ENCODE results near the gene PCSK4. TPM values are rescaled to one million over a fixed set of nuclear protein-coding genes. Genes with fewer than 3 reads are reported as not detected.

Gene PCSK4
- total RNA-seq, 1 donor from 2014 or later, result 0.96 TPM

DNA sequence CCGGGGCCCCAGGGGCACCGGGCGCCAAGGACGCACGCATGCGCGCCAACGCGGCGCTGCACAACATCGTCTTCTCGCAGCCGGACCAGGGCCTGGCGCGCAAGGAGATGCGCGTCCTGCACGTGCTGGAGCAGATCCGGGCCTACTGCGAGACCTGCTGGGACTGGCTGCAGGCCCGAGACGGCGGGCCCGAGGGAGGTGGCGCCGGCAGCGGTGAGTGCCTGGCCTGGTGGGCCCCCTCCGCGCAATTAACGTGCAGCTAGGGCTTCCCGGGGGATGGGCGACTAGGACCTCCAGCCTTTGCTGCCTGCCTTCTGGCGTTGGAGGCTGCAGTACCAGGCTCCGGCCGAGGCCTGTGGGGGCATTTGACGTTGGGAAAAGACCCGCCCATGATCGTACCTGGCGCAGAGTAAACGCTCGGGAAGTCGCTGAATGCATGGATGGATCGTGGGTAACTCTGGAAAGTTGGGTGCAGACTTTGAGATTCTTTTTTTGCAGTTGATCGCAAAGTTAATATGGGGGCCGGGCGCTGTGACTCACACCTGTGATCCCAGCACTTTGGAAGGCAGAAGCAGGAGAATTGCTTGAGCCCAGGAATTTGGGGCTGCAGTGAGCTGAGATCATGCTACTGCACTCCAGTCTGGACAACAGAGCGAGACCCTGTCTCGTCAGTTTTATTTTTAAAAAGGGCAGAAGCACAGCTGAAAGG is 33.0 kb downstream of the PCSK4 start:
- DNase-seq (ENCODE audit: low spot score), result no peak

DNA sequence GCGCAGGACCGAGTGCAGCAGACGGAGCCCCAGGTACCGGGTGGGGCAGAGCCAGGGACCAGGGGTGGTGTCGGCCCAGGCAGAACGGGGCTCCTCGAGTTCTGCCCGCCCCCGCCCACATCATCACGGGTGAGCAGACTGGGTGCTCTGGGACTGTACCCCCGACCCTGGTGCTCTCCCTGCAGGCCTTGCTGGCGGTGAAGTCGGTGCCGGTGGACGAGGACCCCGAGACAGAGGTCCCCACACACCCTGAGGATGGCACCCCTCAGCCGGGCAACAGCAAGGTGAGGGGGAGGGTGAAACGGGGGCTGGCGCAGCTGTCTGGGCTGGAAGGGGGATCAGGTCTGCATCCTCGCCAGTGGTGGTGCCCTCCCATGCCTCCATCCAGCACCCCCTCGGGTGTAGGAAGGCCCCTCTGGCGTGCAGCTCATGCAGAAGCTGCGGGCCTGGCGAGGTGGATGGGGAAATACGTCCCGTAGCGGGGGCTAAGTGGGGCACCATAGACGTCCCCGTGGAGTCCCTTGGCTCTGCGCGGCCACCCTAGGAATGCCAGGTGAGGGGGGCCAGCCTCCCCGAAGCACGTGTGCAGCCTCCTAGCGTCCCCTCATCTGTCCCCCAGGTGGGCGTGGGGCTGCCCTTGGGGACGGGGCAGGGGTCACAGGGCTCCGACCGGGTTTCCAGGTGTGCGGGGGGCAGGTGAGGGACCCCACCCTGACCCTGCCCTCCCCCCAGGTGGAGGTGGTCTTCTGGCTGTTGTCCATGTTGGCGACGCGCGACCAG is 33.8 kb downstream of the PCSK4 start:
- no peak for DNase-seq (ENCODE audit: low spot score)

DNA sequence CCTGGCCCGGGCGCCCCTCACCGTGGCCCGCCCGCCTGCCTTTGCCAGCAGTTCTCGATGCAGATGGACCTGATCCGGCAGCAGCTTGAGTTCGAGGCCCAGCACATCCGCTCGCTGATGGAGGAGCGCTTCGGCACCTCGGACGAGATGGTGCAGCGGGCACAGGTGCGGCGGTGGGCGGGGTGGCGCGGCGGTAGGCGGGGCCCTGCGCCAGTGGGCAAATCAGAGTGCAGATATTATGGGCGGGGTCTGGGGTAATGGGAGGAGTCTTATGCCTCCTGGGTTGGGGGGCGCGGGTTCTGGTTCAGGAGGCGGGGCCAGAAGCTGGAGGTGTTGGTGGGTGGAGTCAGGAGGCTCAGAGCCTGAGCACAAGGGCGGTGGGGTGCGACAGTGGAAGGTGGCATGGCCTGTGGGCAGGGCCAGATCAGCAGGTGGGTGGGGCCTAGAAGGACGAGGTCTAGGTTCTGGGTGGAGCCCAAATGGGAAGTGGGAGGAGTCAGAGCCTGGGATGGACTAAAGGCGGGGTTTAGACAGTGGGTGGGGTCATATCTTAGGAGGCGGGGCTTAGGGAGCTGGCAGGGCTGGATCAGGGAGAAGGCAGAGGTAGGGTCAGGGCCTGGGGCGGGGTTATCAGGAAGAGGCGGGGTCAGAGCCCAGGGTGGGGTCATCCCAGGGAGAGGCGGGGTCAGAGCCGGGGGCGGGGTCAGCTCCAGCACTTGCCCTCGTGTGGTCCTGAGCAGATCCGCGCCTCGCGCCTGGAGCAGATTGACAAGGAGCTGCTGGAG is 34.6 kb downstream of the PCSK4 start:
- no peak for DNase-seq (ENCODE audit: low spot score)

DNA sequence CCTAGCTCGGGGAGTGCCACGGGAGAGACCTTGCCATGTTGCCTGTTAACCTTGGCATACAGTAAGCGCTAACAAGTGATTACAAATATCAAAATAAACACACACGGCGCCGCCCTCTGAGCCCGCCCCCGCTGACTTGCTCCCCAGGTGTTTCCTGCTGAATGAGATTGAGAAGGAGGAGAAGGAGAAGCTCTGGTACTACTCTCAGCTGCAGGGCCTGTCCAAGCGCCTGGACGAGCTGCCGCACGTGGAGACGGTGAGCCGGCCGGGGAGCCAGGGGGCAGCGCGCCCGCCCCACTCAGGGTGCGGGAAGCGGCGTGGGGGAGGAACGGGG is 35.2 kb downstream of the PCSK4 start:
- no peak for DNase-seq (ENCODE audit: low spot score)

DNA sequence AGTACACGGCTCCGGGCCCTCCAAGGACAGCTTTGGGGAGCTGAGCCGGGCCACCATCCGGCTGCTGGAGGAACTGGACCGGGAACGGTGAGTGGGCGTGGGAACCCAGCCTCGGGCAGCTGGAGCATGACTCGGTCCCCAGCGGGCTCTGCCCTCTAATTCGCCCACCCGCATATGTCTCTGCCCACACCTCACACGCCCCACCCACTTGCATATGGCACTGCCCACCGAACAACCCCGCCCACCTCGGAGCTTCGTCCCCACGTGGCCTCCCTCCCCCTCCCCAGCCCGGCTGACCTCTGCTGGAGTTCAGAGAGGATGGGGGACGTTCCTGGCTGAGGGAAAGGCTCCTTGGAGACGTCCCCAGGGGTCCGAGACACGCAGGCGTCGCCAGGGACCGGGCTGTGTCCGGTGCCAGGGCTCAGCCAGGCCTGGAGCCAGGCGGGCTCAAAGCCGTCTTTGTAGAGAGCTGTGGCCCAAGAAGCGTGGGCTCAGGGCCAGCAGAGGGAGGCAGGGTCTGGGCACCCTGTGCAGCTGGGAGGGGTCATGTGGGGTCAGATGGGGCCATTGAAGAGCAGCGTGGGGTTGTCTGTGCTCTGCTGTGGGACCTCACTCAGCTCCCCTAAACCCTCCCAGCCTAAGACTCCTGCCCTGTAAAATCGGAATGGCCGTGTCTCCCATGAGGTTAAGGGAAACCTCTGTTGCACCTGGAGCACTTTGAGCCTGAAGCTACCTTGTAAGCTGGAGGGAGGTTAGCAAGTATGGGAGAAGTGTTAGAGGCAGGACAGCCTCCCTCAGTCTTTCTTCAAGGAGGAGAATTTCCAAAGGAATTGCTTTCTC is 36.4 kb downstream of the PCSK4 start:
- DNase-seq (ENCODE audit: low spot score), result no peak

DNA sequence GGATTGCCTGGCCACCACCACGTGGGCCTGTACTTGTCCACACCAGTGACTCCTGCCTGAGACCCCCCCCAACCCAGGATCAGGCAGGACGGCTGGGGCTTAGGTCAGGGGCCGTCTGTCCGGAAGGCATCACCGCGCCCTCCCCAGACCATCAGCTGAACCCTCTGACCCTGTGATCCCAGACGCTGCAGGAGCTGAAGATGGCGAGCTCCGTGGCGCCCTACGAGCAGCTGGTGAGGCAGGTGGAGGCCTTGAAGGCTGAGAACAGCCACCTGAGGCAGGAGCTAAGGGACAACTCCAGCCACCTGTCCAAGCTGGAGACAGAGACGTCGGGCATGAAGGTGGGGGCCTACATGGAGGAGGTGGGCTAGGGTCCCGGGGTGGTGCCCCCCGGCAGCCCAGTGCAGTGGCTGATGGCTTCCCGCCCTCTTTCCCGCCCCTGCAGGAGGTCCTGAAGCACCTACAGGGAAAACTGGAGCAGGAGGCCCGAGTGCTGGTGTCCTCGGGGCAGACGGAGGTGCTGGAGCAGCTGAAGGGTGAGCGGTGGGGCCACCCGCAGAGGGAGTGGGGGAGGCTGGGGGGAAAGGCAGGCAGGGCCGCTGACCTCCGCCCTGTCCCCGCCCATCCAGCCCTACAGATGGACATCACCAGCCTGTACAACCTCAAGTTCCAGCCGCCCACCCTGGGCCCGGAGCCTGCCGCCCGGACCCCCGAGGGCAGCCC is 37.2 kb downstream of the PCSK4 start:
- DNase-seq (ENCODE audit: low spot score), result no peak

DNA sequence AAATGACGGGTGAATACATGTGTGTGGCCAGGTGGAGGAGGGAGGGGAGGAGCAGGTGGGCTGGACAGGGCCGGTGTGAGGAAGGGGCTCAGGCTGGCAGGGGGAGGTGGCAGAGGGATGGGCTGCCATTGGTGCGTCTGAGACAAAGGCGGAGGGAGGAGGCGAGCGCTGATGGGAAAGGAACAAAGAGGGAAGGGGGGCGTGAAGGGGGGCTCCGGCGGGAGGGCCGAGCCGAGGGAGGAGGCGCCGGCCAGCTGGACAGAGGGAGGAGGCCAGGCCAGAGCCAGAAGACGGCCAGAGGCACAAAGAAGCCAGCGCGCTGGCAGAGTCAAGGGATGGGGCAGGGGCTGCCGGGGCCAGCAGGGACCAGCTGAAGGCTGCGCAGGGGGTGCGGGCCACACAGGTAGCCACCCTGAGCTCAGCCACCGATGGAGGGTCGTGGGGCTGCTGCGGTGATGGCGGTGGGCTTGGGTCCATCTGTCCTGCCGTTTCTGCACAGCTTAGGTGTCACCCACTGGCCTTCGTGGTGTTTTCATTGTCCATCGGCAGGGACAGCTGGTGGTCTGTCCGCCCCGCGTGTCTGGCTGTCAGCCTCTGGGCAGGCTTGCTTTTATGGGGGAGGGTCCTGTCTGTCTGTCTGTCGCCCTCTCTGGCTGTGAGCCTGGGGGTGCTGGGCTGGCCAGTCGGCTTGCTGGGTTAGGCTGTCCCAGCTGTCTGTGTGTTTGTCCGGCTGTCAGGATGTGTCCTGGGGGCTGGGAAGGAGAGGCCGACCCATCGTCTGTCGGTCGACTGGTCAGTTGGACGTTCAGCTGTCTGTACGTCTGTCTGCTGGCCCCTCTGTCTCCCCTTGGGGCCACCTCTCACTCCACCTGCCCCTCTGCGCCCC is 38.0 kb downstream of the PCSK4 start:
- no peak for DNase-seq (ENCODE audit: low spot score)

DNA sequence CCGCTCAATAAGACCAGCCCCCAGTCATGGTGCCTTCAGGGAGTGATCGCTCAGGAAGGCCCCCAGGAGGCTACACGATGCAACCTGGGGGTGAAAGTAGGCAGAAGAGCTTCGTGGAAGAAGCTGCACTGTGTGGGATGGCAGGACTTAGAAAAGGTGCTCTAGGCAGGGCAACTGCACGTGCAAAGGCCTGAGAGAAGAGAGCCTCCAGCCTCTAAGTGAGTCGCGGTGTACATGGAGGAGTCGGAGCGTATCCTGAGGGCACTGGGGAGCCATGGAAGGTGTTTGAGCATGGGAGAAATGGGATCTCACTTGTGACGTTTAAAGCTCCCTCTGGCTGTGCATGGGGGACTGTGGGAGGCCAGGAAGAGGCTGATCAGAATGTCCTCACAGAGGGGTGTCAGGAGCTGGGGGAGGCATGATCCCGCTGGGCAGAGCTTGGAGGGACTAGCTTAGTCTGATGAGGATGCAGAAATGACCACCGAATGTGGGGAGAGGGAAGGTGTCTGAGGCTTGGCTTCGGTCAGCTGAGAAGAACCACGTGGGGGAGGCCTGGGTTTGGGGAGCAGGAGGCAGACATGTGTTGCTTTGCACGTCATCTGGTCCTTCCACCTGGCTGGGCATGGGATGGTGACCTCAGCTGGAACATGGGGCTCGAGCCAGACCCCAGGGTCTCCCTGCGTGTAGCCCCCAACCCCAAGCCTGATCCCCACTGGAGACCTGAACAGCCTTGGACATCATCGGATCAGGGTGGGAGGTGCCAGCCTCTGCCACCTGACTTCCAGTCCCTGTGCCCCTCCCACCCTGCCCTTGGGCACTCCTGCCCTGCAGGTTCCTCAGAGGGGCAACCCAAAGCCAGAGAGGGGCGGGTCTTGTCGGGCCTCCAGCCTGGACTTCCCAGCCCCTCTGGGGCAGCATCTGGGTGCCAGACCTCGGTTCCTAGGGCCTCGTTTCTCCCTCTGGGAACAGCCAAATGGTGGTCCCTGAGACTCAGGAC is 39.1 kb downstream of the PCSK4 start:
- no peak for DNase-seq (ENCODE audit: low spot score)

DNA sequence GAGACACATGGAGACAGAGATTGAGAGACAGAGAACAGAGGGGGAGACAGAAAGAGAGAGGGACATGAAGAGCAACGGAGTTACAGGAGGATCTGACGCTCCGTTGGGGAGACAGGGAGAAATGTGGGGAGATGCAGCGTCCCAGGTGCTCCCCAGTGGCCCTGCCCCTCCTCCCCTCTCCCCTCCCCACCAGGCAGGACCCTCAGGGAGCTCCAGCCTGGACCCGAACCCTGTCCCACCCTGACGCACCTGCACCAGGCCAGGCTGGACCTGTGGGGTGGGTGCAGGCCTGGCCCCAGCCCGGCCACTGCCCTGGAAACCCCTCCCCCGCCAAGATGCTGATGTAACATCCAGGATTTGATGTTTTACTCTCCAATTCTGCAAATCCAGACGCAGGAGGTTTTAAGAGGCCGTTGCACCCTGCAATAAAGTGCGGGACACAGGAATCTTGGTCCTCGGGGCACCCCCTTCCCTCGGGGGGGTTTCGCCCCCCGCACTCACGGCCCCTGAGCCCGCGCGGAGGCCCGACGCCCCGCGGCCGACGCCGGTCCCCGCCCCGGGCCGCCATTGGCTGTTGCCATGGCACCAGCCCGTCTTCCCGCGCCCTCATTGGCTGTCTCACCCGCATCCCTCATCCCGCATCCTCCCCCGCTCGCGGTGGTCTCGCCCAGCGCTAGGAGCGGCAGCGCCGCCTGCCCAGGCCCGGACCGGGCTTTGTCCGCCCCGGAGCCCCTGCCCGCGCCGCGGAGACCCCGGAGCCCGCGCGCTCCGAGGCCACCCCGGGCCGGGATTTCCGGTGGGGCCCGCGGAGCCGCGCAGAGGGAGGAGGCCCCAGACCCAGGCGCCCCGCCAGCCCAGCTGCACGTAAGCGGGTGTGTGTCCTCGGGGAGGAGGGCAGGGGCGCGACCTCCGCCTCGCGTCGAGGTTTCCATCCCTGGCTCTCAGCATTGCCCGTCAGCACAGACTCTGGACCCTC is 40.4 kb downstream of the PCSK4 start, which contains the start of gene APC2:
TSS of gene APC2 (plus strand) at position 655 of the 976 bp plus-strand sequence. CDS start 2,881 bp downstream, outside the sequence.
- DNase-seq (ENCODE audit: low spot score), result no peak

DNA sequence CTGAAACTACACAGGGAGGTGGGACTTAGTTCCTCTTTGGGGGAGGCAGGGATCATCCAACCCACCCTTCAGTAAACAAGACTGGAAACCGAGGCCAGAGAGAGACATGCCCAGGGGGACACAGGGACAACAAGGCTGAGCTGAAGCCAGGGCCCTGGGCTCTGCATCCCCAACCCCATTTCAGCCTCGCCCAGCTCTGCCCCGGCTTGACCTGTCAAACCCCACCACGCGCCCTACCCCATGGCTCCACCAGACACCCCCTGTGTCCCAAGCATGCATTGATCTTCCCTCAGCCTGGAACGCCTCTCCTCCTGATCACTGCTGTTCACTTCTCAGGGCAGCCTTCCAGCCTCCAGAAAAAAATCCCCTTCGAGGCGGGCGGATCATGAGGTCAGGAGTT is 42.2 kb downstream of the PCSK4 start:
- DNase-seq (ENCODE audit: low spot score), result no peak

DNA sequence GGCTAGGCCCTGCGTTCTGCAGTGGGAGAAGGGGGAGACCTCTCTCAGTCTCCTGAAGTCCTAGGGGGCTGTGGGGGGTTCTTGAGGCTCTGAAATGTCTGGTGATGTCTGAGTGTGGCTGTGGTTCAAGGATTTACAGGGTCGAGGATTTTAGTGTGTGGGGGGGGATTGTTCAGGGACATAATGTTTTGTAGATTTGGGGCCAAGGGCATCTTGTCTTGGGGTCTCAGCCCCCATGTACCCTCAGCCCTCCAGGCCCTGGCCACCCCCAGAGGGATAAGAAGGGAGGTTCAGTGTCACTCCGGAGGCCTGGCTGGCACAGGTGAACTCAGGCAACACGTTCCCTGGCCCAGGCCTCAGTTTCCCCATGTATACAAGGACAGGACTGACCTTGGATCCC is 42.6 kb downstream of the PCSK4 start:
- DNase-seq (ENCODE audit: low spot score), result no peak

DNA sequence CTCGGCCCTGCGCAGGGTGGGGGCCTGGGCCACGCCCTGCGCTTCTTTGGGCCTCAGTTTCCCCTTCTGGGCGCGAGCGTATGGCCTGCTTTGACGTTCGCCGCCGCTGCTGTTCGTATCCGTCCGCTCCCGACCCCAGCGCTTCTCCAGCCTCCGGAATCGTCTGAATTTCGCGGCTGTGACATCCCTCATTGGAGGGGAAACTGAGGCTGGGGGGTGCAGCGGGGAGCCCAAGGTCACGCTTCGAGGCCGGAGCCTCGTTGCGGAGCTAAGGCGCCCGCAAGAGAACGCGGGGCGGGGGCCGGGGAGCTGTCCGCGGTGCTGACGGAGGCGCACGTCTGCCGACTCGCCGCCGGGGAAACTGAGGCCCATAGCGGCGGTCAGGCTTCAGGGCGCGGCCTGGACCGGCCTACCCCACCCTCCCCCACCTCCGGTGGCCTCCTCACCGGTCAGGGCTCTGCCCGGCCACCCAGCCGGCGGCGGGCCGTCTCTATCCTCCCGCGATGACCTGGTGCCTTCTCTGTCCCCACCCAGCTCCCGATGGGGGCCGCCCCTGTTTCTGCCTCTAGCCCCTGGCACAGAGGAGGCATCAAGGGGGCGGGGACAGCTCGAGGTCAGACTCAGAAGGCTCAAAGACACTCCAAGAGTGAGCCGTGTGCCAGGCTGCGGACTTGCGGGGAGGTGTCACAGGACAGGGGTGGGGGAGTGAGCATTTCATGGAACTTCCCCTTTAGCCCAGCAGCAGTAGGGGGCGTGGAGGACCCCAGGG is 43.3 kb downstream of the PCSK4 start:
- no peak for DNase-seq (ENCODE audit: low spot score)

DNA sequence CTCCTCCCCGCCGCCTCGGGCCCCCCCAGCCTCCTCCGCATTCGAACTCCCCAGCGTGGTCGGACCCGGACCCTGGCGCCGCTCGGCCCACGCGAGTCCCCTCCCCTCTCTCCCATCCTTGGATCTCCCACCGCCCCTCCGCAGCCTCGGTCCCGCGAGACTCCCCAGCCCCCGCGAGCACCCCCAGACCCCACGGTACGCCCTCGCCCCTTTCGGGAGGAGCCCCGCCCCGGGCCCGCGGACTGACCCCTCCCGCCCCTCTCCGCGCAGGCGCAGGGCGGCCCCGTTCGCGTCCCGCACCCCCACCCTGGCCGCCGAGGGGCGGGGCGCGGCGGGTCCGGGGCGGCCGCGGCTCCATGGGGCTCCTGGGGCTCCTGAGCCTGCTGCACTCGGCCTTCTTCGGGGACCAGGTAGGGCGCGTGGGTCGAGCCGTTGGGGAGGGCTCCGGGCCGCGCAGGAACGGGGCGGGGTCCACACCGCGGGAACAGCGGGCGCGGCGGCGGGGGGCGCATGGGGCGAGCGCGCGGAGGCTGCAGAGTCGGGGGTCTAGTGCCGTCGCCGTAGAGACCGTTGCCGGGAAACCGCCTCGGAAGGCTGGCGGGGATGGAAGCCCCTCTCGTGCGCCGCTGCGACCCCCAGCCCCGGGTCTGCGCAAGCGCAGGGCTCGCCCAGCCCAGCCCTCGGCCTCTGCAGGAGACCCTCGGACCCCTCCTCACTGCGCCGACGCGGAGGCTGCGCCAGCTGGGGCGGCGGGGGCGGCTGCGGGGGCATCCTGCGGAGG is 44.0 kb downstream of the PCSK4 start:
- DNase-seq (ENCODE audit: low spot score), result no peak

DNA sequence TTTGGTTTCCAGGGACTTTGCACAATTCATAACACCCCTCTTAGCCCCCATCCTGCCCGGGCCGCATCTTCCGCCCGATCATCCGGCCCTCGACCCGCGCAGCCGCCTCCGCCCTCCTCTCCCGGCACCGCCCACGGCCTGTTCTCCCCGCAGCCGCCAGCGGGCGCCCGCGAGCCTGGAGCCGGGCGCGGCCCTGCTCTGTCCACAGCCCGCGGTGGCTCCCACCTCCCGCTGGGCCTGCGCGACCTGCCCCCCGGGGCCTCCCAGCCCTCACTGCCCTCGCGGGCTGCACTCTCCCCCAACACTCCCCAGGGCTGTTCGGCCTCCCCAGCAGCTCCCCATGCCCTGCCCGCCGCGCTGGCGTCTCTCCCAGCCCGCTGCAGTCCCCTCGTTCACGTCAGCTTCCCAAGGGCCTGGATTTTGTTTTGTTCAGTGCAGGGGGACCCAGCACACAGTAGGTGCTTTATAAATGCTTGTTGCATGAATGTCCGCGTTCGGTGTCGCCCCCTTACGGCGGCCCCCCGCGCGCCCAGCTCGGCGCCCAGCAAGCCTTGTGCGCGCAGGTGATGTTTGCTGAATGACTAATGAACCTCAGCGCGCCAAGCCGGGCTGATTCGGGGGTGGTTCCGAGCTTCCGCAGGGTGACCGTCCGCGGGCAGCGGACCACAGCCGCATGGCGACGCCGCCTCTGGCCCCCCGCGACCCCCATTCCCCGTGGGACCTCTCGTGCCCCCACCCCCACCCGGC is 44.8 kb downstream of the PCSK4 start:
- no peak for DNase-seq (ENCODE audit: low spot score)

Data from mesenteric fat pad (tissue), 1 donor.